IMR-90 (cell line): Measurements from ENCODE around the gene PGGT1B. TPM values are rescaled to one million over a fixed set of nuclear protein-coding genes. Genes with fewer than 3 reads are reported as not detected.

Experiments
- ATAC-seq: fragments of 200-7000 bp; cut with Tn5 transposase; 2 replicates; pipeline ENCODE4 v1.9.1; 2020; ENCODE audit warnings: low read depth, mild to moderate bottlenecking, moderate library complexity
- BruUV-seq: library from RNA; stranded (reverse); fragments of 400-500 nt; replicated peaks from 2 replicates; lab custom pipeline; 2021; lab: Mats Ljungman, UMichigan
- CTCF ChIA-PET: fragments of 300-600 bp; formaldehyde crosslinking; extraction: SDS; loops from one replicate; lab custom pipeline; 2021; ENCODE audit warnings: antibody characterized with exemption; lab: Yijun Ruan, JAX
- POLR2A ChIA-PET: fragments of 300-600 bp; sonication (Branson Sonifier 250); formaldehyde crosslinking; loops from one replicate; lab custom pipeline; 2022; ENCODE audit warnings: antibody characterized with exemption; ENCODE audit not compliant: unreplicated experiment; lab: Charles Lee
- DNase-seq: peaks from one replicate; pipeline ENCODE4 v3.0.0; 2013
- H2AFZ ChIP-seq: replicated peaks from 2 replicates; pipeline ENCODE3; 2013; ENCODE audit warnings: low read length, mild to moderate bottlenecking; ENCODE audit not compliant: poor library complexity
- H2AK5ac ChIP-seq: 2 replicates; pipeline ENCODE4 v1.6.1; 2013; ENCODE audit warnings: low read depth, low read length, inconsistent platforms
- H2AK9ac ChIP-seq: replicated peaks from 2 replicates; pipeline ENCODE3; 2013; ENCODE audit warnings: mild to moderate bottlenecking, low read depth, low read length, moderate library complexity; ENCODE audit not compliant: poor library complexity
- H2BK120ac ChIP-seq: 2 replicates; pipeline ENCODE4 v1.6.1; 2013; ENCODE audit warnings: low read depth, low read length, inconsistent platforms
- H2BK15ac ChIP-seq: 3 replicates; pipeline ENCODE4 v1.6.1; 2013; ENCODE audit warnings: low read depth, low read length, inconsistent platforms
- H2BK20ac ChIP-seq: 2 replicates; pipeline ENCODE4 v1.6.1; 2013; ENCODE audit warnings: low read depth, mild to moderate bottlenecking, inconsistent platforms, low read length, moderate library complexity
- H2BK5ac ChIP-seq: 2 replicates; pipeline ENCODE4 v1.6.1; 2013; ENCODE audit warnings: mild to moderate bottlenecking, low read depth, low read length, inconsistent platforms; ENCODE audit not compliant: poor library complexity, severe bottlenecking
- H3K14ac ChIP-seq: replicated peaks from 2 replicates; pipeline ENCODE4 v1.6.1; 2013; ENCODE audit warnings: low read depth, low read length, inconsistent platforms
- H3K18ac ChIP-seq: 2 replicates; pipeline ENCODE4 v1.6.1; 2013; ENCODE audit warnings: low read depth, low read length, control low read depth
- H3K23ac ChIP-seq: 2 replicates; pipeline ENCODE4 v1.6.1; 2013; ENCODE audit warnings: low read depth, low read length, inconsistent platforms
- H3K27ac ChIP-seq: 2 replicates; pipeline ENCODE4 v1.5.1; 2013; ENCODE audit warnings: mild to moderate bottlenecking, control low read depth, low read length; ENCODE audit not compliant: insufficient read depth
- H3K27me3 ChIP-seq: 2 replicates; pipeline ENCODE4 v1.6.1; 2013; ENCODE audit warnings: low read length; ENCODE audit not compliant: control insufficient read depth, insufficient read depth
- H3K36me3 ChIP-seq: 2 replicates; pipeline ENCODE4 v1.6.1; 2013; ENCODE audit warnings: low read length, mixed read lengths; ENCODE audit not compliant: control insufficient read depth, insufficient read depth
- H3K4ac ChIP-seq: 2 replicates; pipeline ENCODE4 v1.6.1; 2013; ENCODE audit warnings: low read depth, low read length, inconsistent platforms
- H3K4me1 ChIP-seq: 2 replicates; pipeline ENCODE4 v1.6.1; 2013; ENCODE audit warnings: low read length, mixed read lengths; ENCODE audit not compliant: control insufficient read depth, insufficient read depth
- H3K4me2 ChIP-seq: 2 replicates; pipeline ENCODE4 v1.6.1; 2013; ENCODE audit warnings: low read depth, mild to moderate bottlenecking, control low read depth, low read length, moderate library complexity
- H3K4me3 ChIP-seq: 2 replicates; pipeline ENCODE4 v1.5.1; 2013; ENCODE audit warnings: low read depth, mild to moderate bottlenecking, control low read depth, low read length, moderate library complexity; ENCODE audit not compliant: insufficient read depth
- H3K56ac ChIP-seq: 2 replicates; pipeline ENCODE4 v1.6.1; 2013; ENCODE audit warnings: low read length, inconsistent platforms; ENCODE audit not compliant: insufficient read depth; ENCODE audit errors: extremely low read depth
- H3K79me1 ChIP-seq, 2 experiments: 2 replicates each; pipeline ENCODE4 v1.6.1; 2013; ENCODE audit warnings: low read length in 2 of 2, inconsistent platforms in 1 of 2, low read depth in 1 of 2
- H3K9ac ChIP-seq: 2 replicates; pipeline ENCODE4 v1.6.1; 2013; ENCODE audit warnings: low read depth, low read length, control low read depth
- H3K9me1 ChIP-seq: 2 replicates; pipeline ENCODE4 v1.6.1; 2013; ENCODE audit warnings: low read length, inconsistent platforms; ENCODE audit not compliant: insufficient read depth
- H3K9me3 ChIP-seq: 2 replicates; pipeline ENCODE4 v1.6.1; 2013; ENCODE audit warnings: low read length; ENCODE audit not compliant: control insufficient read depth, insufficient read depth
- H4K20me1 ChIP-seq: 2 replicates; pipeline ENCODE4 v1.6.1; 2013; ENCODE audit warnings: low read length, inconsistent platforms; ENCODE audit not compliant: insufficient read depth
- H4K5ac ChIP-seq: 2 replicates; pipeline ENCODE4 v1.6.1; 2013; ENCODE audit warnings: mild to moderate bottlenecking, low read depth, low read length, control low read depth
- H4K8ac ChIP-seq, 2 experiments: 2 replicates each; pipeline ENCODE4 v1.6.1; 2013; ENCODE audit warnings: low read depth in 2 of 2, low read length in 2 of 2, control low read depth in 1 of 2, inconsistent platforms in 1 of 2
- H4K91ac ChIP-seq: 2 replicates; pipeline ENCODE4 v1.6.1; 2013; ENCODE audit warnings: low read depth, low read length, inconsistent platforms; ENCODE audit not compliant: insufficient read depth
- BHLHE40 ChIP-seq: fragments of 150-350 bp; IDR thresholded peaks from 2 replicates; pipeline ENCODE4 v1.6.1; 2016; ENCODE audit warnings: mild to moderate bottlenecking, low read depth, low read length
- CHD1 ChIP-seq: IDR thresholded peaks from 2 replicates; pipeline ENCODE4 v1.6.1; 2012; ENCODE audit warnings: low read depth, low read length, improper control_type of control experiment
- CTCF ChIP-seq: conservative IDR thresholded peaks from 2 replicates; pipeline ENCODE4 v1.5.1; 2012; ENCODE audit warnings: mild to moderate bottlenecking, low read depth, low read length, improper control_type of control experiment
- ELK1 ChIP-seq: fragments of 150-350 bp; IDR thresholded peaks from 2 replicates; pipeline ENCODE4 v1.6.1; 2016; ENCODE audit warnings: low read depth, mild to moderate bottlenecking, low read length, moderate library complexity, borderline replicate concordance
- MAFK ChIP-seq: IDR thresholded peaks from 2 replicates; pipeline ENCODE4 v1.6.1; 2012; ENCODE audit warnings: low read depth, low read length, improper control_type of control experiment
- MAZ ChIP-seq: IDR thresholded peaks from 2 replicates; pipeline ENCODE4 v1.6.1; 2012; ENCODE audit warnings: low read depth, mild to moderate bottlenecking, low read length, improper control_type of control experiment, moderate library complexity, borderline replicate concordance
- MXI1 ChIP-seq: IDR thresholded peaks from 2 replicates; pipeline ENCODE4 v1.6.1; 2012; ENCODE audit warnings: low read depth, mild to moderate bottlenecking, low read length, moderate library complexity, borderline replicate concordance
- NFE2L2 ChIP-seq: fragments of 150-350 bp; IDR thresholded peaks from 2 replicates; pipeline ENCODE4 v1.6.1; 2016; ENCODE audit warnings: low read depth, mild to moderate bottlenecking, low read length
- POLR2A ChIP-seq: IDR thresholded peaks from 2 replicates; pipeline ENCODE4 v1.6.1; 2012; ENCODE audit warnings: mild to moderate bottlenecking, low read depth, low read length
- RCOR1 ChIP-seq: IDR thresholded peaks from 2 replicates; pipeline ENCODE4 v1.6.1; 2012; ENCODE audit warnings: mild to moderate bottlenecking, low read length, improper control_type of control experiment; ENCODE audit not compliant: insufficient replicate concordance
- SMC3 ChIP-seq: fragments of 150-350 bp; IDR thresholded peaks from 2 replicates; pipeline ENCODE4 v1.6.1; 2016; ENCODE audit warnings: low read depth, mild to moderate bottlenecking, antibody characterized with exemption, low read length, moderate library complexity
- USF2 ChIP-seq: fragments of 150-350 bp; IDR thresholded peaks from 2 replicates; pipeline ENCODE4 v1.6.1; 2017; ENCODE audit warnings: mild to moderate bottlenecking, antibody characterized with exemption, low read length, low read depth
- WGBS, 2 experiments: methylation state at CpG; one replicate each; pipeline versions ENCODE4 v1.1.5 to v1.1.7; 2013; ENCODE audit warnings: missing lambda C conversion rate in 2 of 2; ENCODE audit not compliant: insufficient read length in 1 of 2; ENCODE audit errors: extremely low coverage in 2 of 2; 5-methylcytosine and 5-hydroxymethylcytosine counted together
- dilution Hi-C: fragments of 300-500 bp; cut with HindIII; formaldehyde crosslinking; loops from one replicate; pipeline ENCODE4 v1.14.3; 2018; ENCODE audit warnings: low sequenced_read_pairs; ENCODE audit not compliant: unreplicated experiment
- in situ Hi-C: fragments of 300-500 bp; cut with MboI; formaldehyde crosslinking; loops from 3 replicates; pipeline ENCODE4 v1.14.3; 2019; ENCODE audit warnings: low sequenced_read_pairs, inconsistent platforms, mixed read lengths
- intact Hi-C: fragments of 100-400 bp; cut with micrococcal nuclease; formaldehyde crosslinking; loops from 2 replicates; pipeline ENCODE4 v1.10.0; 2022
- polyA plus RNA-seq, 3 experiments: library from polyadenylated mRNA; depleted of rRNA; stranded (reverse); fragments of >200 nt; gene quantifications; 2 replicates each; pipeline ENCODE4 v1.2.3, GENCODE V29; 2012; ENCODE audit warnings: low replicate concordance in 1 of 3
- total RNA-seq: library from RNA; depleted of rRNA; stranded (reverse); fragments of >200 nt; gene quantifications from 2 replicates; pipeline ENCODE4 v1.2.3, GENCODE V29; 2012

Gene PGGT1B
- total and polyA plus RNA-seq, 2 of the 4 experiments (the other 2 are of a cell fraction), result 2.1 to 19.2 TPM

GRCh38 chr5:115237066-115237465 is 25.6 kb downstream of the PGGT1B start:
- 100% methylated on average over 1 of the region's 3 CpGs; no CpG with 5 or more reads in 1 of the 2 experiments for WGBS, 2 experiments
- no peak overlapping the region for H3K9ac ChIP-seq
- H2BK5ac ChIP-seq, result no peak overlapping the region
- TF ChIP-seq USF2 (no peak), SMC3 (no peak), MXI1 (no peak), BHLHE40 (no peak), ELK1 (no peak), MAZ (no peak), RCOR1 (no peak), POLR2A (no peak), CHD1 (no peak), CTCF (no peak), NFE2L2 (no peak), MAFK (no peak)
- H2AK9ac ChIP-seq, result no peak overlapping the region
- no peak overlapping the region for H3K4me3 ChIP-seq
- H4K20me1 ChIP-seq, result no peaks in the 10 kb centered on the region
- ChIA-PET POLR2A (no interaction called here), CTCF (no interaction called here)
- H2AFZ ChIP-seq, result no peak overlapping the region
- no peak overlapping the region for H3K4me2 ChIP-seq
- dilution Hi-C loops, result no loop called here
- no peak overlapping the region for H2BK20ac ChIP-seq
- BruUV-seq, result no TSS peak
- no peak overlapping the region for H3K56ac ChIP-seq
- no peaks in the 10 kb centered on the region for H3K9me3 ChIP-seq
- no peak overlapping the region for H3K27ac ChIP-seq
- H4K5ac ChIP-seq, result no peak overlapping the region
- no peak overlapping the region for H4K91ac ChIP-seq
- H3K9me1 ChIP-seq, result no peaks in the 10 kb centered on the region
- in situ Hi-C loops, result no loop called here
- no peak for ATAC-seq
- H2BK120ac ChIP-seq, result no peak overlapping the region
- no peak overlapping the region for H2AK5ac ChIP-seq
- no peak overlapping the region for H2BK15ac ChIP-seq
- no peak overlapping the region for H3K23ac ChIP-seq
- no peaks in the 10 kb centered on the region for H3K27me3 ChIP-seq
- no peak overlapping the region for H3K14ac ChIP-seq
- no peak for DNase-seq
- no peak overlapping the region for H4K8ac ChIP-seq
- H3K18ac ChIP-seq, result no peak overlapping the region
- intact Hi-C loops, result no loop called here
- no peaks in the 10 kb centered on the region for H3K4me1 ChIP-seq
- H3K4ac ChIP-seq, result no peak overlapping the region
- H3K79me1 ChIP-seq, result peaks cover 4 to 13% of the 10 kb centered on the region in 2 experiments; a peak in 2 of 4 replicates
- peaks cover 7% of the 10 kb centered on the region; the same call in 1 of the 2 replicates for H3K36me3 ChIP-seq
